SK-MEL-5 (cell line): ENCODE results near the gene C21orf91. TPM values are rescaled to one million over a fixed set of nuclear protein-coding genes. Genes with fewer than 3 reads are reported as not detected.
"Not testable (repeated sequence)": the region's sequence is repeated elsewhere in the genome, so short reads cannot be mapped to it uniquely, and the experiment has no call there.

Source experiments
- DNase-seq: peaks from one replicate; pipeline ENCODE4 v3.0.0-alpha.2; 2016; ENCODE audit warnings: low read depth, low spot score
- in situ Hi-C: cut with HindIII; loops from 2 replicates; pipeline ENCODE4 v1.10.0; 2016; ENCODE audit warnings: low sequenced_read_pairs, high pct_unique_total_duplicates, low pct_unique_long_range_greater_than_20kb
- total RNA-seq: library from RNA; depleted of rRNA; stranded (reverse); fragments of >200 nt; shearing (Covaris generic); gene quantifications from 2 replicates; pipeline ENCODE4 v1.2.3, GENCODE V29; 2014

Gene C21orf91
- total RNA-seq, 1 experiment from 2014 or later = 37.7 TPM

DNA sequence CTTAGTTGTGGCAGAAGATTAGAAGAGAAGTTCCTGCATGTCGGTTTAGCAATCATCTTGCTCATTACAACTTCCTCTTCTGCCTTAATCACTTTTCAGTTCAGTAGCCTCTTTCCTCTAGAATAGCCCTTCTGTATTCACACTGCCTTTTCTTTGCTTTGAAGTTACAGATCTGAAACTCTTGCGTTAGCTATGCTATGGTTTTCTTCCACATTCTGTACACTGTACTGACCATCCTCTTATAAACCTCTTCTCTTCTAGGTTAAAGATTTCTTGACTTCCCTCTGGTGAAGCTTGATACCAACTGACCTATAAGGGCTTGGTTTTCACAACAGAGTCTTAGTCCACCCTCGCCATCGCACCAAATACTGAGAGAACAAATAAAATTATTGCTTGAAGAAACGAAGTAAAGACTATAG is 35.0 kb downstream of the C21orf91 start:
- no peak for DNase-seq
- in situ Hi-C loops = no loop called here

DNA sequence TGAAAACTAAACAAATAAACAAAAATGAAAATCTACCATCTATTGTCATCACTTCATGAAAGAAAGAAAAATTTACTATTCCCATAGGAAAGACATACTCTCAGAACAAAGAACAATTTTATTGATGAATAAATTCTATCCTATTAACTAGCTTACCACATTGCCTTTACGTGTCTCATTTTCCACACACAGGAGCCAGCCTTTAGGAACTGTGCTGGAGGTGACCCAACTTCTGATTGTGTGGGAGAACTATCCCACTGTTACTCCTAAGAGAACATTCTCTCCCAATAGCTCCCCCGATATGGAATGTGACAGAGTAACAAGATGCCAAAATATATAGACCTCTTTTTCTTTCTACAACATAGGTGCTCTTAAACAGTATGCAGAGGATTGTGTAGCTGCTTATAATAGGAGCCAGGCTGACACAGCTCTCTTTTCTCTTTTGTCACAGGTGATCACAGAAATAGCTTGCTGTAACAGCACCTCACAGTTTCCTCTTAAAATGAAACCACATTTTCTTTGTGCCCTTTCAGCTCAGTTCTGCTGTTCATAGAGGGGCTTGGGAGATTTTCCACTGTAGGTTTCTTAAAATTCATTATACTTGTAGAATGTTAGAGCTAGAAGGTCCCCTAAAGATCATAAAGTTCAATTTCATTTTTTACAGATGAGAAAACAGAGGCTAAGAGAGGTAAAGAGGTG is 35.5 kb downstream of the C21orf91 start:
- in situ Hi-C loops = no loop called here
- DNase-seq = no peak

DNA sequence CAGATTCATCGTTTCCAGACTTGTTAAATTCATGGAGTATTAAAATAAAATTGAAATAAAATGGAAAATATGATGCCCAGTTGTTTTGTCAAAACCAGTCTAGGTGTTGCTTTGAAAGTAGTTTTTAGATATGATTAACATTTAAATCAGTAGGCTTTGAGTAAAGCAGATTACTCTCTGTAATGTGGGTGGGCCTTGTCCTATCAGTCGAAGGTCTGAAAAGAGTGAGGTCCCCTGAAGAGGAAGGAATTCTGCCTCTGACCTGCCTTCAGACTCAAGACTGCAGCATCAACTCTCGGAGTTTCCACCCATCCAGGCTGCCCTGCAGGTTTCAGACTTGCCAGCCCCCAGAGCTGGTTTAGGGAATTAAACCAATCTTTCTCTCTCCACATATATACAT is 36.2 kb downstream of the C21orf91 start:
- in situ Hi-C loops = no loop called here
- DNase-seq = no peak

DNA sequence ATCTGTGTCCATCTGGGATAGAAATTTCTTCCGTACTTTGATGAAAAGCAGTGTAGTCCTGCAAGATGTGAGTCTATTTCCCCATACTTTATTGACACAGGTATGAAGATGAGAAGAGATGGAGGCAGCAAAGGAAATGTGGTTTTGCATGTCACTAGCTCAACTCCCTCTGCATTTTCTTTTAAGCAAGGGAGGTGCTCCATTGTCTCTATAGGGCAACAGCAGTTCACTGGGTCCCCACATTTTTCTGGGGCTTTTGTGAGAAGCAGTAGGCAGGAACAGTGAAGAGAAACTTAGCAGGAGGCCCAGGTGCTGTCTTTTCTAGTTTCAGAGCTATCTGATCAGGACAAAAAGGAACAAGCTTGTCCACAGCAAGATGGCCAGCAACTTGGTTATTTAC is 37.1 kb downstream of the C21orf91 start:
- no peak for DNase-seq
- in situ Hi-C loops = no loop called here

DNA sequence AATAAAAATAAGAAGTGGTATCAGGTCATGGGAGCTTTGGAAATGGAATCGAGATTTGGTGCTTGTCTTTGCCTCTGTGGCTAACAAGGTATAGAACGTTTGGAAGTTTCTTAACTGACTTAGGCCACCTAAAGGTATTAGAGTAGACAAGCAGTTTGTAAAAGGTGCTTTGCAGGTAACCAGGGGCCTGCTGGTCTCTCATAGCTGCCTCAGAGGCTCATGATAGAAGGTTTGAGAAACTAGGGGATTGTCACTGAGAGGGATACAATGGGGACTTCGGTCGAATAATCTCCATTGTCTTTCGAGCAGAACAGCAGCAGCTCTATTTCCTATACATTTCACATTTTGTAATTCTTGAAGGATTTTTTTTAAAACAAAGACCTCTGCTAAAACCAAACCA is 37.6 kb downstream of the C21orf91 start:
- in situ Hi-C loops = no loop called here
- DNase-seq = no peak

DNA sequence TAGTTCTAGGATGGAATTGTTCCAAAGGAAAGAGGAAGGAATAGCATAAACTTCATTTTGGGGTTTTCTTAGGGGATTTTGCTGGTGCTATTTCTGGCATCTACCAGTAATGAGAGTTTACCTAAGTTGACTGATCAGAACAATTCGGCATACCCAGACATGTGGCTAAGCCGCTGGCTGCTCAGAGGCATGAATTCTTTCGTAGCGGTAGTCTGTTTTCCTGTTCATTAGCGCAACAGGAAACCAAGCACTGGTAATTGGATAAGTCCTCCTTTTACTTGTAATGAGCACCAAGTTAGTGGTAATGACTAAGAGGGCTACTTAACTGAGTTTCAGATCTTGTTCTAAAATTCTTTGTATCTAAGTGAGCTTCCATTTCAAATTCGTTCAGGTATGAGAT is 38.6 kb downstream of the C21orf91 start:
- in situ Hi-C loops = no loop called here
- no peak for DNase-seq

DNA sequence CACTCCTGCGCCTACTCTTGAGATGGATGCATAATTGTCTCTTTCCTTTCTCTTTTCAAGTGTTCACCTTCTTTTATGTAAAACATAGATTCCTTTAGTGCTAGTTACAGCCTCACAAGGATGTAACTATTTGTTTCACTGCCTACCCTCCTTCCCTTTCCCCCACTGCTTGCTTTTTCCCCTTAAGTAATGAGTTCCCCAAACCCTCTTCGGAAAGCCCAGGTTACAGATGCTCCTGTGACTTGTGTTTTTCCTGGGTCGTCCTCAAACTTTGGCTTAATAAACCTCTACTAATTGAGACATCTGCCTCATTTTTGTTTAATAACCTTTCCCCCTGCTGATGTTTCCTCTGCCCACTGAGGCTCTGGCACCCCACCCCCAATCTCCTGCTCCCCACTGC is 39.2 kb downstream of the C21orf91 start:
- in situ Hi-C loops = no loop called here
- no peak for DNase-seq

DNA sequence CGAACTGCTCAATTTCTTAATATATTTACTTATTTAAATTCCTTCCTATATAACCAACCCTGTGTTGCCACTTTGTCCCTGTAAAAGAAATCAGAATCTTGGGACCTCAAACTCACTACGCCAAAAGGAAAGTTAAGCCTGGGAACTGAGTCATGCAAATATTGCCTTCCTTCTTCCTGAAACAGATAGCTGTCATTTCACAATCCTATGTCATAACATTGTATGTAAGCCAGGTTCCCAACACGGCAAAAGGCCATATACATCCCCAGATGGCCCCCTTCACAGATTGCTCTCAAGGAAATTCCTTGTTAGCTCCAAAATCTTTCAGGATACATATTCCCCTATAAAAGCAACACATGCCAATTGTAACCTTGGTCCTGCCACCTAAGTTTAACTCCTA is 39.7 kb downstream of the C21orf91 start:
- no peak for DNase-seq
- in situ Hi-C loops = no loop called here

DNA sequence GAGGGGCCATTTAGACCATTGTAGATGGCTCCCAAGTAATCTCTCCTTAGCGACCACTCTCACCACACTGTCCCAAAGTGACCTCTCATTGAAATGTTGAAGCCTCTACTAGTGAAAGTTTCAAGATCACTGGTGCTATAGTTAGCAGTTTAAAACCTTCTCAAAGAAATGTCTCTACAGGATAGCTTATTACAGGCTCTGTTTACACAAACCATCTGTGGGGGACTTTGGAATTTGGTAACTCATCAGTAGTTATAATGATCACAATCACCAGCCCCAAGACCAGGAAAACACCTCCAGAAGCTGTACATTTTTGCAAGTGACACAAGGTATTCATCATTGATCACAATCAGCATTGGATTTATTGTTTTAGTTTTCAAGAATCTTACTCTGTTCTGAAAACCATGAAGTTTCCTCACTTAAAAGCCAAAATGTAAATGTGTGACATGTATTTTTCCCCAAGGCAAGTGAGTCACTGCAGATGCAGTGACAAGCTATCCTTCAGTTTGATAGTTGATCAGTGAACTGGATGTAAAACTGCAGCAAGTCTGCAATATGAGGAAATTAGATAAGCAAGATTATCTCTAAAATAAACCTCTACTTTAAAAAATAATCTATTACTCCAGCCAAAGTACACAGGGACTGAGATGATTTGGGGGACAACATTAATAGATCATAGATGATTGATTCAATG is 41.9 kb downstream of the C21orf91 start:
- no peak for DNase-seq
- in situ Hi-C loops = no loop called here

DNA sequence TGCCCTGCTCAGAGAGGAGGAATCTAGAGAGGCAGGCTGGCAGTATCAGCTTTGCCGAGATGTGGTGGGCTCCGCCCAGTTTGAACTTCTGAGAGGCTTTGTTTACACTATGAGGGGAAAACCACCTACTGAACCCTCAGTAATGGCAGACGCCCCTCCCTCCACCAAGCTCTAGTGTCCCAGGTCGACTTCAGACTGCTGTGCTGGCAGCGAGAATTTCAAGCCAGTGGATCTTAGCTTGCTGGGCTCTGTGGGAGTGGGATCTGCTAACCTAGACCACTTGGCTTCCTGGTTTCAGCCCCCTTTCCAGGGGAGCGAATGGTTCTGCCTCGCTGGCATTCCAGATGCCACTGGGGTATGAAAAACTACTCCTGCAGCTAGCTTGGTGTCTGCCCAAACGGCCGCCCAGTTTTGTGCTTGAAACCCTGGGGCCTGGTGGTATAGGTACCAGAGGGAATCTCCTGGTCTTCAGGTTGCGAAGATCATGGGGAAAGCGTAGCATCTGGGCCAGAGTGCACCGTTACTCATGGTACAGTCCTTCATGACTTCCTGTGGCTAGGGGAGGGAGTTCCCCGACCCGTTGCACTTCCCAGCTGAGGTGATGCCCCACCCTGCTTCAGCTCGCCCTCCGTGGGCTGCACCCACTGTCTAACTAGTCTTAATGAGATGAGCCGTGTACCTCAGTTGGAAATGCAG is 43.6 kb downstream of the C21orf91 start:
- in situ Hi-C loops = no loop called here
- DNase-seq = no peak

DNA sequence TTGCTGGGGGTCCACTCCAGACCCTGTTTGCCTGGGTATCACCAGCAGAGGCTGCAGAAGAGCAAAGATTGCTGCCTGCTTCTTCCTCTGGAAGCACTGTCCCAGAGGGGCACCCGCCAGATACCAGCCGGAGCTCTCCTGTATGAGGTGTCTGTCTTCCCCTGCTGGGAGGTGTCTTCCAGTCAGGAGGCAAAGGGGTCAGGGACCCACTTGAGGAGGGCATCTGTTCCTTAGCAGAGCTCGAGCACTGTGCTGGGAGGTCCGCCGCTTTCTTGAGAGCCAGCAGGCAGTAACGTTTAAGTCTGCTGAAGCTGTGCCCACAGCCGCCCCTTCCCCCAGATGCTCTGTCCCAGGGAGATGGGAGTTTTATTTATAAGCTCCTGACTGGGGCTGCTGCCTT is 44.1 kb downstream of the C21orf91 start:
- DNase-seq, in situ Hi-C loops: not testable (repeated sequence)

DNA sequence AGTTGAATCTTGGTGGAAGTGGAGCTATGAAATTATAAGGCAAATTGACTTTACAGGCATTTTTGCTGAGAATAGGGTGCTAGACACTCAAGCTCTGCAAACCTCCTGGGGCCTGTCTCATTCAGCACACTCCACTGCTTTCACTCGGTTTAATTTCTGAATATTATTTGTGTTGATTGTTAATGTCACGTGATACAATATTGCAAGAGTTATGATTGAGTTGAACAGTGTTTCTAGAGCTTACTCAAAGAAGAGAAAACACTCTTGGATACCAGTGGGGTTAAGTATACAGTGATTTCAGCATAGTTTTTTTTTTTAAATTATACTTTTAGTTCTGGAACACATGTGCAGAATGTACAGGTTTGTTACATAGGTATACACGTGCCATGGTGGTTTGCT is 49.7 kb downstream of the C21orf91 start:
- DNase-seq = no peak
- in situ Hi-C loops = no loop called here

DNA sequence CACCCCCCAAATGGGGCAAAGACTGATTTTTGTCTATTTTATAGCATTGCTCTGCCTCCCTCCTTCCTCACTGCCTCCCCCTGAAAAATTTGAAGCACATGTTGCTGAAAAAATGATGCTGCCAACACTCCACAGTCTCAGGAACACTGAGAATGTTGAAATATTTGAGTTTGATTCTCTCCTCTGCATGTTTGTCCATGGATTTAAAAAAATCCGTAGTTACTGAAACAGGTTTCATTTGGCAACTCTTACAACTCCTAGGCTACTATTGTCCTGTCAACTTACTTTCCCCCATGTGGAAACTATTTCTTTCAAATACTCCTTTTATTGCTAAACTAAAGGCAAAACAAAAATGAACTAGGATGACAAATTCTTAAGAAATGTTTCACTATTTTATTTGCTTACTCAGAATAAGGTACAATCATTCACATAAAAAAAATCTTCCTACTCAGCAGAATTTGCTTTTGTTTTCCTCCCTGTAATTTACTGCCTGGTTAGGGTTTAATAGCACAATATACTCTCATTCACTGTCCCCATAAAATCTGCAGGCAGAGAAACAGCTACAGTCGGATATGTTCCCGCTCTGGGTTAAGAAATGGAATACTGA is 50.2 kb downstream of the C21orf91 start:
- in situ Hi-C loops = no loop called here
- no peak for DNase-seq

DNA sequence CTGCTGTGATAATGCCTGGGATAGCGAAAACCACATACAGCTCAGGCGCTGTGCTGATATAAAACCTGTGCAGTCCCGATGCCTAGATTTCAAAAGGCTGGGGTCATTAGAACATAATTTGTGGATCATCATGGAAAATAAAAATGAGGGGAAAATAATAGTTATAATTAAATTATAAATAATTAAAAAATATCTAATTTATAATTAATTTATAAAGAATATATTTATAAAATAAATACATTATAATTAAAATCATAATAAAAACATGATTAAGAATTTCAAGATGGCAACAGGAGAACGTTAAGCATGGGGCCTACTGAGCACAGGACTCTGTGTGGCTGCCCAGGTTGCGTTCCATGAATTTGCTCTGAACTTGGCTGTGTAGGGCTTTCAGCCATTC is 53.9 kb downstream of the C21orf91 start:
- in situ Hi-C loops = no loop called here
- DNase-seq = no peak

DNA sequence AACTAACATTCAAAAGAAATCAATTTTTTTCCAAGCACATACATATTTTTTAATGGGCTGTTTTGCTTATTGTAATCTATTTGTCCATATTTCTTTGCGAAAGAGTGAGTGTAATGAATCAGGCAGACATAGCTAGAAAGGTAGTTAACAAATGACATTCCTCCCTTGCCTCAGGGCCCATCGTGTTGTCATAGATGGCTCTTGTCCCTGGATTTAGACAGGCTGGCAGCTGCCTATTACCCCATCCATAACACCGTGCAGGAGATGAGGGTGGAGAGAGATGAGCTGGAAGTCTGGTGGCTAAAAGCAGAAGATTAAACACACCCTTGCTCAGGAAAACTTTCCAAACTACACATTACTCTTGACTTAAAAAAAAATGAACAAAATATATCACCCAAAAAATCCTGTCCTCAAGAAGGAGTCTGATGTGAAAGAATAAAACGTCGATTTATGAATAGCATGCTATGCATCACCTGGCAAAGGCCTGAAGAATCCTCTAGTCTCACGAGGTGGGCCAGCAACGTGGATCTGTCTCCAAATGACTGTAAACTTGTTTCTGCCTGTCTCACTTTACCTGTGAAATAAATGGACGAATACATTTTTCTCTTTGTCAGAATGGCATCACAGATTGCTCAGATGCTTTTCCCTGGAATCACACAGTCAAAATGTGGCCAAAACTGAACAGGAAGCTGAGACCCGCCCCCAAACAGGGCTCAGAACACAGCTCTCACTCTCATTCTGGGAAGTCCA is 55.7 kb downstream of the C21orf91 start:
- in situ Hi-C loops = no loop called here
- no peak for DNase-seq

DNA sequence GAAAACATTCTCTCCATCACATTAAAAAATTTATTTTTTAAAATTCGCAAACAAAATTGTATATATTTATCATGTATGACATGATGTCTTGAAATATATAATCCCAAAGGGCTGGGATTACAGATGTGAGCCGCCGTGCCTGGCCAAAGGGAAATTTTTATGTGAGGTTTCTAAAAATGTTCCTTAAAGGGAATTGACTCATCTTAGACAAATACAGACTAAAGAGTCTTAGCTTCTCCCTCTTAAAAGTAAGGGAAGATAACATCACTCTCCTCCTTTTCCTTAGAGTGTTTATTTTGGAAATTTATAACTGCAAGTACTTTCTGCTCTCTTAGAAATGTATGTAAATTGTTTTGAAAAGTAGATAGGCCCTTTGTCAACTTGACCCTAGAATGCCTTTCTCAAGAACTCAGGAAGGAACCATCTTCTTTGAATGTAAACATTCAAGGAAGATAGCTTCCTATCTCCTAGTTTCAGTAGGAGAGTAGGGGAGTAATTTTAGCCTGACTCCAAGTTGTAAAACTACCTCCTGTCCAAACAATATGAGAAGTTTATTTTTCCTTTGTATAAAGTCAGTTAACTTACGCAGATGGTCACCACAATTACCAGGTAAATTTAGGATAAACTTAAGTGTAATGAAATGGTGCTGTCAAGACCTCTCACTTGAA is 59.5 kb downstream of the C21orf91 start:
- no peak for DNase-seq
- in situ Hi-C loops = no loop called here

DNA sequence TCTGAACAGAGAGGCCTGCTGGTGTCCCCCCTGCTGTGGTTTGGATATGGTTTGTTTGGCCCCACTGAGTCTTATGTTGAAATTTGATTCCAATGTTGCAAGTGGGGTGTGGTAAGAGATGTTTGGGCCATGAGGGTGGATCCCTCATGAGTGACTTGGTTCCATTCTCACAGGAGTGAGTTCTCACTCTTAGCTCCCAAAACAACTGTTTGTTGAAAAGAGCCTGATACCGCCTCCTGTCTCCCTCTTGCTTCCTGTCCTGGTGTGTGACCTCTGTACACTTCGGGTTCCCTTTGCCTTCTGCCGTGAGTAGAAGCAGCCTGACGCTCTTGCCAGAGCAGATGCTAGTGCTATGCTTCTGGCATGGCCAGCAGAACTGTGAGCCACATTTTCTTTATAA is 60.5 kb downstream of the C21orf91 start:
- DNase-seq = no peak
- in situ Hi-C loops = no loop called here
